HCT116 (cell line): ENCODE results near the gene MZT1. TPM values are rescaled to one million over a fixed set of nuclear protein-coding genes. Genes with fewer than 3 reads are reported as not detected.

Source experiments
- ATAC-seq: fragments of 200-7000 bp; cut with Tn5 transposase; 2 replicates; pipeline ENCODE4 v1.9.1; 2020; ENCODE audit warnings: mild to moderate bottlenecking, moderate library complexity
- BruUV-seq: library from RNA; stranded (reverse); fragments of 400-500 nt; replicated peaks from 2 replicates; lab custom pipeline; 2021; lab: Mats Ljungman, UMichigan
- CTCF ChIA-PET: fragments of 300-600 bp; sonication (Branson Sonifier 250); formaldehyde crosslinking; loops from one replicate; lab custom pipeline; 2021; ENCODE audit warnings: antibody characterized with exemption; lab: Charles Lee
- POLR2A ChIA-PET: fragments of 300-600, 350-600 bp; sonication (Branson Sonifier 250); formaldehyde crosslinking; loops from one replicate; lab custom pipeline; 2021; ENCODE audit warnings: antibody characterized with exemption; lab: Charles Lee
- RAD21 ChIA-PET, 2 experiments: fragments of 300-600 bp; sonication (Branson Sonifier 250); formaldehyde crosslinking; loops; one replicate each; lab custom pipeline; 2023; ENCODE audit warnings: low total read pairs in 2 of 2; ENCODE audit not compliant: uncharacterized antibody in 2 of 2, unreplicated experiment in 2 of 2, low non-redundant PET in 1 of 2; lab: Charles Lee
- DNase-seq: peaks from one replicate; pipeline ENCODE4 v3.0.0-alpha.2; 2010; ENCODE audit warnings: low read depth, low spot score
- H2AFZ ChIP-seq: fragments of 200-600 bp; shearing (Covaris generic), sonication (generic); 2 replicates; pipeline ENCODE4 v1.6.1; 2017; ENCODE audit warnings: low read depth, mixed run types, mixed read lengths, antibody characterized with exemption, low read length; ENCODE audit not compliant: poor library complexity, severe bottlenecking
- H3K27ac ChIP-seq: 2 replicates; pipeline ENCODE4 v1.5.1; 2012; ENCODE audit warnings: low read depth, low read length
- H3K27me3 ChIP-seq: fragments of 200-600 bp; sonication (generic); 2 replicates; pipeline ENCODE4 v1.6.1; 2016; ENCODE audit warnings: mixed run types, low read length, mixed read lengths; ENCODE audit not compliant: insufficient read depth
- H3K36me3 ChIP-seq, 2 experiments: fragments of 200-500 bp in 1 of 2; fragments of 200-600 bp in 1 of 2; sonication (Bioruptor generic) in 1 of 2; sonication (generic) in 1 of 2; 2 replicates each; pipeline versions ENCODE4 v1.5.1 to v1.6.1; 2014 to 2016; ENCODE audit warnings: low read length in 2 of 2, inconsistent platforms in 1 of 2, mixed read lengths in 1 of 2, mixed run types in 1 of 2; ENCODE audit not compliant: insufficient read depth in 2 of 2, control insufficient read depth in 1 of 2
- H3K4me1 ChIP-seq, 2 experiments: fragments of 200-600 bp in 1 of 2; sonication (generic) in 1 of 2; 2 replicates each; pipeline versions ENCODE4 v1.5.1 to v1.6.1; 2012 to 2017; ENCODE audit warnings: low read length in 2 of 2, inconsistent platforms in 1 of 2, mild to moderate bottlenecking in 1 of 2, mixed read lengths in 1 of 2, mixed run types in 1 of 2, moderate library complexity in 1 of 2; ENCODE audit not compliant: insufficient read depth in 2 of 2, control insufficient read depth in 1 of 2
- H3K4me2 ChIP-seq: fragments of 200-600 bp; sonication (generic); 2 replicates; pipeline ENCODE4 v1.6.1; 2017; ENCODE audit warnings: mixed run types, low read length, mixed read lengths
- H3K4me3 ChIP-seq, 2 experiments: fragments of 200-600 bp in 1 of 2; sonication (generic) in 1 of 2; replicated peaks in 1 of 2; 2 replicates each; pipeline ENCODE4 v1.5.1; 2011 to 2016; ENCODE audit warnings: low read length in 2 of 2, control low read depth in 1 of 2, low read depth in 1 of 2, mild to moderate bottlenecking in 1 of 2, mixed read lengths in 1 of 2, mixed run types in 1 of 2
- H3K79me2 ChIP-seq: fragments of 200-600 bp; sonication (generic); 2 replicates; pipeline ENCODE4 v1.6.1; 2017; ENCODE audit warnings: mild to moderate bottlenecking, mixed run types, low read length, moderate library complexity, mixed read lengths; ENCODE audit not compliant: insufficient read depth
- H3K9ac ChIP-seq: fragments of 200-600 bp; sonication (generic); 2 replicates; pipeline ENCODE4 v1.6.1; 2016; ENCODE audit warnings: low read length, mixed read lengths
- H3K9me2 ChIP-seq: fragments of 200-600 bp; sonication (generic), shearing (Covaris generic); 2 replicates; pipeline ENCODE4 v1.6.1; 2017; ENCODE audit warnings: mixed run types, mild to moderate bottlenecking, moderate library complexity; ENCODE audit not compliant: insufficient read depth
- H3K9me3 ChIP-seq, 2 experiments: fragments of 200-500 bp in 1 of 2; fragments of 200-600 bp in 1 of 2; sonication (Bioruptor generic) in 1 of 2; sonication (generic) in 1 of 2; 2 replicates each; pipeline ENCODE4 v1.6.1; 2014 to 2017; ENCODE audit warnings: low read length in 2 of 2, mixed read lengths in 2 of 2, inconsistent platforms in 1 of 2, low read depth in 1 of 2, mild to moderate bottlenecking in 1 of 2, mixed run types in 1 of 2, moderate library complexity in 1 of 2; ENCODE audit not compliant: control insufficient read depth in 1 of 2, insufficient read depth in 1 of 2
- H4K20me1 ChIP-seq: fragments of 200-600 bp; sonication (generic), shearing (Covaris generic); 2 replicates; pipeline ENCODE4 v1.6.1; 2017; ENCODE audit warnings: mixed run types, mild to moderate bottlenecking, moderate library complexity; ENCODE audit not compliant: insufficient read depth
- CEBPB ChIP-seq: IDR thresholded peaks from 2 replicates; pipeline ENCODE4 v1.6.1; 2012; ENCODE audit warnings: low read depth
- EGR1 ChIP-seq: IDR thresholded peaks from 2 replicates; pipeline ENCODE4 v1.6.1; 2012; ENCODE audit warnings: low read depth
- EZH2 ChIP-seq: fragments of 200-600 bp; sonication (generic); IDR thresholded peaks from 2 replicates; pipeline ENCODE4 v1.6.1; 2017; ENCODE audit warnings: antibody characterized with exemption, mixed run types
- EZH2phosphoT487 ChIP-seq: fragments of 200-600 bp; IDR thresholded peaks from 2 replicates; pipeline ENCODE4 v1.6.1; 2018; ENCODE audit warnings: antibody characterized with exemption, borderline replicate concordance
- FOSL1 ChIP-seq: IDR thresholded peaks from 2 replicates; pipeline ENCODE4 v1.6.1; 2012; ENCODE audit warnings: low read depth
- JUND ChIP-seq: IDR thresholded peaks from 2 replicates; pipeline ENCODE4 v1.6.1; 2012
- POLR2A ChIP-seq: IDR thresholded peaks from 2 replicates; pipeline ENCODE4 v1.7.0; 2011; ENCODE audit warnings: borderline replicate concordance; ENCODE audit not compliant: insufficient read depth, insufficient read length; ENCODE audit errors: extremely low read depth
- RAD21 ChIP-seq: IDR thresholded peaks from 2 replicates; pipeline ENCODE4 v1.6.1; 2012; ENCODE audit warnings: low read depth, mild to moderate bottlenecking
- SIN3A ChIP-seq: IDR thresholded peaks from 2 replicates; pipeline ENCODE4 v1.6.1; 2012; ENCODE audit warnings: low read depth
- SRF ChIP-seq: IDR thresholded peaks from 2 replicates; pipeline ENCODE4 v1.6.1; 2012; ENCODE audit warnings: low read depth
- YY1 ChIP-seq: IDR thresholded peaks from 2 replicates; pipeline ENCODE4 v1.6.1; 2011; ENCODE audit warnings: low read length, low read depth, moderate library complexity, mild to moderate bottlenecking; ENCODE audit not compliant: insufficient replicate concordance; ENCODE audit errors: extremely low read depth
- ZFX ChIP-seq: fragments of 450-650 bp; IDR thresholded peaks from 2 replicates; pipeline ENCODE4 v1.6.1; 2017
- intact Hi-C: fragments of 100-400 bp; cut with micrococcal nuclease; formaldehyde crosslinking; loops from 2 replicates; pipeline ENCODE4 v1.10.0; 2022
- total RNA-seq: library from RNA; stranded (reverse); gene quantifications from one replicate; pipeline ENCODE4 v1.2.1, GENCODE V29; 2021; ENCODE audit not compliant: unreplicated experiment
- TF ChIP-seq, protein P1 (sequence below): IDR thresholded peaks from 2 replicates; pipeline ENCODE4 v1.6.1; 2012; ENCODE audit warnings: low read depth
- TF ChIP-seq, protein P2 (sequence below), 3 experiments: fragments of 200-600 bp in 1 of 3; sonication (generic) in 1 of 3; IDR thresholded peaks in 2 of 3; conservative IDR thresholded peaks in 1 of 3; 2 replicates each; pipeline ENCODE4 v1.5.1; 2012 to 2017; ENCODE audit warnings: low read depth in 2 of 3, low read length in 2 of 3, antibody characterized with exemption in 1 of 3, borderline replicate concordance in 1 of 3, control low read depth in 1 of 3, mild to moderate bottlenecking in 1 of 3, mixed read lengths in 1 of 3, mixed run types in 1 of 3, moderate library complexity in 1 of 3; ENCODE audit not compliant: insufficient read depth in 1 of 3
- TF ChIP-seq, protein P3 (sequence below): IDR thresholded peaks from 2 replicates; pipeline ENCODE4 v1.6.1; 2012
- TF ChIP-seq, protein P4 (sequence below): IDR thresholded peaks from 2 replicates; pipeline ENCODE4 v1.6.1; 2012
- TF ChIP-seq, protein P5 (sequence below): IDR thresholded peaks from 2 replicates; pipeline ENCODE4 v1.6.1; 2011; ENCODE audit warnings: mild to moderate bottlenecking, low read length, moderate library complexity; ENCODE audit not compliant: insufficient replicate concordance; ENCODE audit errors: extremely low read depth

The MZT1 gene
- total RNA-seq, 1 experiment from 2014 or later: 19.0 TPM

DNA sequence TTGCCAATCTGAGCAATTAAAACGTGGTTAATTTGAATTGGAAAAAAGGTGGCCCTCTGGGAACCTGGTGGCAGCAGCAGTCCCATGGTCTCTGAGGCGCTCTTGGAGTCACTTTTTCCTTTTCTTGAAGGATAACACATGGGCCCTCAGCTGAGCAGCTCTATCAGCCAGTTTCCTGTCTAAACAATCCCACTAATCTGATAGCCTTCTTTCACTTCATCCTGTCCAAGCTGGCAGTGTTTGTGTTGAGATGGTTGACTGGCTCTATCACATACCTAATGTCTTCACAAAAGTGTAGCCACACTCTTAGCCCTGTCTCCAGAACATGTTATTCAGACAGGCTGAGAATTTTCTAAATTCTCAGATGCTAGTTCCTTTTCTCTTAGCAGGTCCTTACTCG lies 10.7 kb downstream of the MZT1 start:
- no peaks in the 10 kb centered on the region for H3K9me3 ChIP-seq
- ChIA-PET RAD21 (no interaction called here), CTCF (no interaction called here), POLR2A (no interaction called here)
- H3K4me2 ChIP-seq: no peak overlapping the region
- ATAC-seq (no peak), DNase-seq (no peak)
- intact Hi-C loops: no loop called here
- H3K79me2 ChIP-seq: peaks cover 92% of the 10 kb centered on the region
- BruUV-seq: no TSS peak
- no peaks in the 10 kb centered on the region for H3K9me2 ChIP-seq
- H3K9ac ChIP-seq: no peak overlapping the region
- 0 out of 4 replicates have a peak, but pooled peaks cover 0 to 4% of the 10 kb centered on the region in 2 experiments for H3K36me3 ChIP-seq
- no peaks in the 10 kb centered on the region for H3K27me3 ChIP-seq
- no peaks in the 10 kb centered on the region for H4K20me1 ChIP-seq
- no peaks in the 10 kb centered on the region for H3K4me1 ChIP-seq
- TF ChIP-seq, protein P1, sequence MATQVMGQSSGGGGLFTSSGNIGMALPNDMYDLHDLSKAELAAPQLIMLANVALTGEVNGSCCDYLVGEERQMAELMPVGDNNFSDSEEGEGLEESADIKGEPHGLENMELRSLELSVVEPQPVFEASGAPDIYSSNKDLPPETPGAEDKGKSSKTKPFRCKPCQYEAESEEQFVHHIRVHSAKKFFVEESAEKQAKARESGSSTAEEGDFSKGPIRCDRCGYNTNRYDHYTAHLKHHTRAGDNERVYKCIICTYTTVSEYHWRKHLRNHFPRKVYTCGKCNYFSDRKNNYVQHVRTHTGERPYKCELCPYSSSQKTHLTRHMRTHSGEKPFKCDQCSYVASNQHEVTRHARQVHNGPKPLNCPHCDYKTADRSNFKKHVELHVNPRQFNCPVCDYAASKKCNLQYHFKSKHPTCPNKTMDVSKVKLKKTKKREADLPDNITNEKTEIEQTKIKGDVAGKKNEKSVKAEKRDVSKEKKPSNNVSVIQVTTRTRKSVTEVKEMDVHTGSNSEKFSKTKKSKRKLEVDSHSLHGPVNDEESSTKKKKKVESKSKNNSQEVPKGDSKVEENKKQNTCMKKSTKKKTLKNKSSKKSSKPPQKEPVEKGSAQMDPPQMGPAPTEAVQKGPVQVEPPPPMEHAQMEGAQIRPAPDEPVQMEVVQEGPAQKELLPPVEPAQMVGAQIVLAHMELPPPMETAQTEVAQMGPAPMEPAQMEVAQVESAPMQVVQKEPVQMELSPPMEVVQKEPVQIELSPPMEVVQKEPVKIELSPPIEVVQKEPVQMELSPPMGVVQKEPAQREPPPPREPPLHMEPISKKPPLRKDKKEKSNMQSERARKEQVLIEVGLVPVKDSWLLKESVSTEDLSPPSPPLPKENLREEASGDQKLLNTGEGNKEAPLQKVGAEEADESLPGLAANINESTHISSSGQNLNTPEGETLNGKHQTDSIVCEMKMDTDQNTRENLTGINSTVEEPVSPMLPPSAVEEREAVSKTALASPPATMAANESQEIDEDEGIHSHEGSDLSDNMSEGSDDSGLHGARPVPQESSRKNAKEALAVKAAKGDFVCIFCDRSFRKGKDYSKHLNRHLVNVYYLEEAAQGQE: no peak
- TF ChIP-seq YY1 (no peak), SIN3A (no peak), SRF (no peak), JUND (no peak), ZFX (no peak), RAD21 (no peak), POLR2A (no peak), EGR1 (no peak), EZH2phosphoT487 (no peak), EZH2 (no peak), FOSL1 (no peak), CEBPB (no peak)
- TF ChIP-seq, protein P2, sequence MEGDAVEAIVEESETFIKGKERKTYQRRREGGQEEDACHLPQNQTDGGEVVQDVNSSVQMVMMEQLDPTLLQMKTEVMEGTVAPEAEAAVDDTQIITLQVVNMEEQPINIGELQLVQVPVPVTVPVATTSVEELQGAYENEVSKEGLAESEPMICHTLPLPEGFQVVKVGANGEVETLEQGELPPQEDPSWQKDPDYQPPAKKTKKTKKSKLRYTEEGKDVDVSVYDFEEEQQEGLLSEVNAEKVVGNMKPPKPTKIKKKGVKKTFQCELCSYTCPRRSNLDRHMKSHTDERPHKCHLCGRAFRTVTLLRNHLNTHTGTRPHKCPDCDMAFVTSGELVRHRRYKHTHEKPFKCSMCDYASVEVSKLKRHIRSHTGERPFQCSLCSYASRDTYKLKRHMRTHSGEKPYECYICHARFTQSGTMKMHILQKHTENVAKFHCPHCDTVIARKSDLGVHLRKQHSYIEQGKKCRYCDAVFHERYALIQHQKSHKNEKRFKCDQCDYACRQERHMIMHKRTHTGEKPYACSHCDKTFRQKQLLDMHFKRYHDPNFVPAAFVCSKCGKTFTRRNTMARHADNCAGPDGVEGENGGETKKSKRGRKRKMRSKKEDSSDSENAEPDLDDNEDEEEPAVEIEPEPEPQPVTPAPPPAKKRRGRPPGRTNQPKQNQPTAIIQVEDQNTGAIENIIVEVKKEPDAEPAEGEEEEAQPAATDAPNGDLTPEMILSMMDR (IDR thresholded peaks at IDR 0.05 in 2 of 3, conservative IDR thresholded peaks at IDR 0.05 in 1 of 3; ENCODE audit: borderline replicate concordance in 1 of 3, insufficient read depth in 1 of 3, low read depth in 2 of 3, low read length in 2 of 3): no peak
- TF ChIP-seq, protein P3, sequence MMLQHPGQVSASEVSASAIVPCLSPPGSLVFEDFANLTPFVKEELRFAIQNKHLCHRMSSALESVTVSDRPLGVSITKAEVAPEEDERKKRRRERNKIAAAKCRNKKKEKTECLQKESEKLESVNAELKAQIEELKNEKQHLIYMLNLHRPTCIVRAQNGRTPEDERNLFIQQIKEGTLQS: no peak
- TF ChIP-seq, protein P4, sequence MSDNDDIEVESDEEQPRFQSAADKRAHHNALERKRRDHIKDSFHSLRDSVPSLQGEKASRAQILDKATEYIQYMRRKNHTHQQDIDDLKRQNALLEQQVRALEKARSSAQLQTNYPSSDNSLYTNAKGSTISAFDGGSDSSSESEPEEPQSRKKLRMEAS: no peak
- TF ChIP-seq, protein P5, sequence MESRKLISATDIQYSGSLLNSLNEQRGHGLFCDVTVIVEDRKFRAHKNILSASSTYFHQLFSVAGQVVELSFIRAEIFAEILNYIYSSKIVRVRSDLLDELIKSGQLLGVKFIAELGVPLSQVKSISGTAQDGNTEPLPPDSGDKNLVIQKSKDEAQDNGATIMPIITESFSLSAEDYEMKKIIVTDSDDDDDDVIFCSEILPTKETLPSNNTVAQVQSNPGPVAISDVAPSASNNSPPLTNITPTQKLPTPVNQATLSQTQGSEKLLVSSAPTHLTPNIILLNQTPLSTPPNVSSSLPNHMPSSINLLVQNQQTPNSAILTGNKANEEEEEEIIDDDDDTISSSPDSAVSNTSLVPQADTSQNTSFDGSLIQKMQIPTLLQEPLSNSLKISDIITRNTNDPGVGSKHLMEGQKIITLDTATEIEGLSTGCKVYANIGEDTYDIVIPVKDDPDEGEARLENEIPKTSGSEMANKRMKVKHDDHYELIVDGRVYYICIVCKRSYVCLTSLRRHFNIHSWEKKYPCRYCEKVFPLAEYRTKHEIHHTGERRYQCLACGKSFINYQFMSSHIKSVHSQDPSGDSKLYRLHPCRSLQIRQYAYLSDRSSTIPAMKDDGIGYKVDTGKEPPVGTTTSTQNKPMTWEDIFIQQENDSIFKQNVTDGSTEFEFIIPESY: no peak
- no peak overlapping the region for H3K4me3 ChIP-seq
- no peak overlapping the region for H2AFZ ChIP-seq
- no peak overlapping the region for H3K27ac ChIP-seq
